RWPE1 (cell line): Measurements from ENCODE around the gene AQP1.

Experiments used
- CTCF ChIA-PET: fragments of 350-600 bp; sonication (Branson Sonifier 250); formaldehyde crosslinking; extraction: SDS; loops from one replicate; lab custom pipeline; 2021; lab: Yijun Ruan, JAX
- POLR2A ChIA-PET: fragments of 400-600 bp; formaldehyde crosslinking; extraction: SDS; loops from one replicate; lab custom pipeline; 2020; ENCODE audit warnings: antibody characterized with exemption; ENCODE audit not compliant: low non-redundant PET; lab: Yijun Ruan, JAX
- DNase-seq: peaks from one replicate; pipeline ENCODE4 v3.0.0; 2012; ENCODE audit warnings: low spot score
- H3K27ac ChIP-seq: fragments of 450-650 bp; 2 replicates; pipeline ENCODE4 v1.5.1; 2017
- TF ChIP-seq, protein P1 (sequence below): fragments of 450-650 bp; conservative IDR thresholded peaks from 2 replicates; pipeline ENCODE4 v1.5.1; 2017; ENCODE audit warnings: low read depth, mild to moderate bottlenecking

AQP1 gene

GRCh38 chr7:30963842-30964241 is 52.2 kb downstream of the AQP1 start, which contains the start of gene GHRHR:
Gene GHRHR, plus strand, starts transcription at chr7:30963953. Its CDS starts 116 bp downstream, at chr7:30964069.
- POLR2A ChIA-PET: no interaction called here
- TF ChIP-seq, protein P1, sequence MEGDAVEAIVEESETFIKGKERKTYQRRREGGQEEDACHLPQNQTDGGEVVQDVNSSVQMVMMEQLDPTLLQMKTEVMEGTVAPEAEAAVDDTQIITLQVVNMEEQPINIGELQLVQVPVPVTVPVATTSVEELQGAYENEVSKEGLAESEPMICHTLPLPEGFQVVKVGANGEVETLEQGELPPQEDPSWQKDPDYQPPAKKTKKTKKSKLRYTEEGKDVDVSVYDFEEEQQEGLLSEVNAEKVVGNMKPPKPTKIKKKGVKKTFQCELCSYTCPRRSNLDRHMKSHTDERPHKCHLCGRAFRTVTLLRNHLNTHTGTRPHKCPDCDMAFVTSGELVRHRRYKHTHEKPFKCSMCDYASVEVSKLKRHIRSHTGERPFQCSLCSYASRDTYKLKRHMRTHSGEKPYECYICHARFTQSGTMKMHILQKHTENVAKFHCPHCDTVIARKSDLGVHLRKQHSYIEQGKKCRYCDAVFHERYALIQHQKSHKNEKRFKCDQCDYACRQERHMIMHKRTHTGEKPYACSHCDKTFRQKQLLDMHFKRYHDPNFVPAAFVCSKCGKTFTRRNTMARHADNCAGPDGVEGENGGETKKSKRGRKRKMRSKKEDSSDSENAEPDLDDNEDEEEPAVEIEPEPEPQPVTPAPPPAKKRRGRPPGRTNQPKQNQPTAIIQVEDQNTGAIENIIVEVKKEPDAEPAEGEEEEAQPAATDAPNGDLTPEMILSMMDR: no peak
- CTCF ChIA-PET: interaction anchor here (0.5 to 0.9 kb wide), 3 partner anchors 8 to 171 kb away, joined by 3 to 6 read pairs (median 6); no protein-coding TSS in a partner anchor
- no peak within 1 kb of the TSS for H3K27ac ChIP-seq
- DNase-seq: no peak

GRCh38 chr7:30965372-30965771 is 53.7 kb downstream of the AQP1 start:
- H3K27ac ChIP-seq: no peak overlapping the region
- ChIA-PET CTCF (no interaction called here), POLR2A (no interaction called here)
- TF ChIP-seq, protein P1: no peak
- no peak for DNase-seq

DNA sequence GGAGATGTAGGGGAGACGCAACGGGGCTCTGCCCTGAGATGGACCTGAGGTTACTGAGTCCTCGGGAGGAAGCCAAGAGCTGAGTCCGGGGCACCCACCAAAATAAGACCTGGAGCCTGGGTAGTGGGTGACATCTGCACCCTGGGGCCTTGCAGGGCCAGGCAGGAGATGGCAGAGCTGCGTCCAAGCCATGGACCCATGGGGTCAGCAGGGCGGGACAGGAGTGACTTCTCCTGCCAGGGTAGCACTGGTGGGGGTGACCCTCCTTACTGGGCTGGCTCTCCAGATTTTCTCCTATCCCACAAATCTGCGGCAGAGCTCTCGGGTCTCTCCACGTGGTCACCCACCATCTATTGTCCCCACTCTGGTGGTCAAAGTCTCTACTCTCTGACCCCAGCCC is 54.2 kb downstream of the AQP1 start:
- DNase-seq: no peak
- POLR2A ChIA-PET: no interaction called here
- TF ChIP-seq, protein P1: no peak
- no peak overlapping the region for H3K27ac ChIP-seq
- CTCF ChIA-PET: interaction anchor here (1.0 to 1.8 kb wide), 2 partner anchors 18 to 27 kb away, joined by 4 read pairs; no protein-coding TSS in a partner anchor

GRCh38 chr7:30968294-30968693 is 56.6 kb downstream of the AQP1 start:
- DNase-seq: no peak
- TF ChIP-seq, protein P1: no peak
- POLR2A ChIA-PET: no interaction called here
- CTCF ChIA-PET: interaction anchor here (0.7 kb wide), 1 partner anchor 130 kb away, joined by 4 read pairs; no protein-coding TSS in a partner anchor
- no peak overlapping the region for H3K27ac ChIP-seq

- CTCF ChIA-PET: no interaction called here
- DNase-seq: no peak
- H3K27ac ChIP-seq: no peak overlapping the region
- TF ChIP-seq, protein P1: no peak
- POLR2A ChIA-PET: no interaction called here
These were observed 57.3 kb downstream of the AQP1 start for GRCh38 chr7:30968747-30969603.

- CTCF ChIA-PET: interaction anchor here (0.7 kb wide), 1 partner anchor 41 kb away, joined by 3 read pairs; no protein-coding TSS in a partner anchor
- TF ChIP-seq, protein P1: no peak
- H3K27ac ChIP-seq: no peak overlapping the region
- no peak for DNase-seq
- POLR2A ChIA-PET: no interaction called here
These were observed 57.9 kb downstream of the AQP1 start for GRCh38 chr7:30969604-30969970.
